IMR-90 (cell line): ENCODE data around the gene OR4K17. TPM values are rescaled to one million over a fixed set of nuclear protein-coding genes. Genes with fewer than 3 reads are reported as not detected.

Experiments used
- ATAC-seq: fragments of 200-7000 bp; cut with Tn5 transposase; 2 replicates; pipeline ENCODE4 v1.9.1; 2020; ENCODE audit warnings: low read depth, mild to moderate bottlenecking, moderate library complexity
- Bru-seq: library from RNA; stranded (reverse); fragments of 400-500 nt; gene quantifications from one replicate; lab custom pipeline; 2021; lab: Mats Ljungman, UMichigan
- BruChase-seq, 2 experiments: library from RNA; stranded (reverse); fragments of 400-500 nt; gene quantifications; one replicate each; lab custom pipeline; 2021; lab: Mats Ljungman, UMichigan
- BruUV-seq: library from RNA; stranded (reverse); fragments of 400-500 nt; replicated peaks from 2 replicates; lab custom pipeline; 2021; lab: Mats Ljungman, UMichigan
- CTCF ChIA-PET: fragments of 300-600 bp; formaldehyde crosslinking; extraction: SDS; loops from one replicate; lab custom pipeline; 2021; ENCODE audit warnings: antibody characterized with exemption; lab: Yijun Ruan, JAX
- POLR2A ChIA-PET: fragments of 300-600 bp; sonication (Branson Sonifier 250); formaldehyde crosslinking; loops from one replicate; lab custom pipeline; 2022; ENCODE audit warnings: antibody characterized with exemption; ENCODE audit not compliant: unreplicated experiment; lab: Charles Lee
- DNase-seq: peaks from one replicate; pipeline ENCODE4 v3.0.0; 2013
- H2AFZ ChIP-seq: replicated peaks from 2 replicates; pipeline ENCODE3; 2013; ENCODE audit warnings: low read length, mild to moderate bottlenecking; ENCODE audit not compliant: poor library complexity
- H2AK5ac ChIP-seq: 2 replicates; pipeline ENCODE4 v1.6.1; 2013; ENCODE audit warnings: low read depth, low read length, inconsistent platforms
- H2AK9ac ChIP-seq: replicated peaks from 2 replicates; pipeline ENCODE3; 2013; ENCODE audit warnings: mild to moderate bottlenecking, low read depth, low read length, moderate library complexity; ENCODE audit not compliant: poor library complexity
- H2BK120ac ChIP-seq: 2 replicates; pipeline ENCODE4 v1.6.1; 2013; ENCODE audit warnings: low read depth, low read length, inconsistent platforms
- H2BK15ac ChIP-seq: 3 replicates; pipeline ENCODE4 v1.6.1; 2013; ENCODE audit warnings: low read depth, low read length, inconsistent platforms
- H2BK20ac ChIP-seq: 2 replicates; pipeline ENCODE4 v1.6.1; 2013; ENCODE audit warnings: low read depth, mild to moderate bottlenecking, inconsistent platforms, low read length, moderate library complexity
- H2BK5ac ChIP-seq: 2 replicates; pipeline ENCODE4 v1.6.1; 2013; ENCODE audit warnings: mild to moderate bottlenecking, low read depth, low read length, inconsistent platforms; ENCODE audit not compliant: poor library complexity, severe bottlenecking
- H3K14ac ChIP-seq: replicated peaks from 2 replicates; pipeline ENCODE4 v1.6.1; 2013; ENCODE audit warnings: low read depth, low read length, inconsistent platforms
- H3K18ac ChIP-seq: 2 replicates; pipeline ENCODE4 v1.6.1; 2013; ENCODE audit warnings: low read depth, low read length, control low read depth
- H3K23ac ChIP-seq: 2 replicates; pipeline ENCODE4 v1.6.1; 2013; ENCODE audit warnings: low read depth, low read length, inconsistent platforms
- H3K27ac ChIP-seq: 2 replicates; pipeline ENCODE4 v1.5.1; 2013; ENCODE audit warnings: mild to moderate bottlenecking, control low read depth, low read length; ENCODE audit not compliant: insufficient read depth
- H3K27me3 ChIP-seq: 2 replicates; pipeline ENCODE4 v1.6.1; 2013; ENCODE audit warnings: low read length; ENCODE audit not compliant: control insufficient read depth, insufficient read depth
- H3K36me3 ChIP-seq: 2 replicates; pipeline ENCODE4 v1.6.1; 2013; ENCODE audit warnings: low read length, mixed read lengths; ENCODE audit not compliant: control insufficient read depth, insufficient read depth
- H3K4ac ChIP-seq: 2 replicates; pipeline ENCODE4 v1.6.1; 2013; ENCODE audit warnings: low read depth, low read length, inconsistent platforms
- H3K4me1 ChIP-seq: 2 replicates; pipeline ENCODE4 v1.6.1; 2013; ENCODE audit warnings: low read length, mixed read lengths; ENCODE audit not compliant: control insufficient read depth, insufficient read depth
- H3K4me2 ChIP-seq: 2 replicates; pipeline ENCODE4 v1.6.1; 2013; ENCODE audit warnings: low read depth, mild to moderate bottlenecking, control low read depth, low read length, moderate library complexity
- H3K4me3 ChIP-seq: 2 replicates; pipeline ENCODE4 v1.5.1; 2013; ENCODE audit warnings: low read depth, mild to moderate bottlenecking, control low read depth, low read length, moderate library complexity; ENCODE audit not compliant: insufficient read depth
- H3K56ac ChIP-seq: 2 replicates; pipeline ENCODE4 v1.6.1; 2013; ENCODE audit warnings: low read length, inconsistent platforms; ENCODE audit not compliant: insufficient read depth; ENCODE audit errors: extremely low read depth
- H3K79me1 ChIP-seq, 2 experiments: 2 replicates each; pipeline ENCODE4 v1.6.1; 2013; ENCODE audit warnings: low read length in 2 of 2, inconsistent platforms in 1 of 2, low read depth in 1 of 2
- H3K9ac ChIP-seq: 2 replicates; pipeline ENCODE4 v1.6.1; 2013; ENCODE audit warnings: low read depth, low read length, control low read depth
- H3K9me1 ChIP-seq: 2 replicates; pipeline ENCODE4 v1.6.1; 2013; ENCODE audit warnings: low read length, inconsistent platforms; ENCODE audit not compliant: insufficient read depth
- H3K9me3 ChIP-seq: 2 replicates; pipeline ENCODE4 v1.6.1; 2013; ENCODE audit warnings: low read length; ENCODE audit not compliant: control insufficient read depth, insufficient read depth
- H4K20me1 ChIP-seq: 2 replicates; pipeline ENCODE4 v1.6.1; 2013; ENCODE audit warnings: low read length, inconsistent platforms; ENCODE audit not compliant: insufficient read depth
- H4K5ac ChIP-seq: 2 replicates; pipeline ENCODE4 v1.6.1; 2013; ENCODE audit warnings: mild to moderate bottlenecking, low read depth, low read length, control low read depth
- H4K8ac ChIP-seq, 2 experiments: 2 replicates each; pipeline ENCODE4 v1.6.1; 2013; ENCODE audit warnings: low read depth in 2 of 2, low read length in 2 of 2, control low read depth in 1 of 2, inconsistent platforms in 1 of 2
- H4K91ac ChIP-seq: 2 replicates; pipeline ENCODE4 v1.6.1; 2013; ENCODE audit warnings: low read depth, low read length, inconsistent platforms; ENCODE audit not compliant: insufficient read depth
- CEBPB ChIP-seq: IDR thresholded peaks from 2 replicates; pipeline ENCODE4 v1.6.1; 2012; ENCODE audit warnings: low read depth, low read length, improper control_type of control experiment
- SMC3 ChIP-seq: fragments of 150-350 bp; IDR thresholded peaks from 2 replicates; pipeline ENCODE4 v1.6.1; 2016; ENCODE audit warnings: low read depth, mild to moderate bottlenecking, antibody characterized with exemption, low read length, moderate library complexity
- WGBS, 2 experiments: methylation state at CpG; one replicate each; pipeline versions ENCODE4 v1.1.5 to v1.1.7; 2013; ENCODE audit warnings: missing lambda C conversion rate in 2 of 2; ENCODE audit not compliant: insufficient read length in 1 of 2; ENCODE audit errors: extremely low coverage in 2 of 2; 5-methylcytosine and 5-hydroxymethylcytosine counted together
- dilution Hi-C: fragments of 300-500 bp; cut with HindIII; formaldehyde crosslinking; loops from one replicate; pipeline ENCODE4 v1.14.3; 2018; ENCODE audit warnings: low sequenced_read_pairs; ENCODE audit not compliant: unreplicated experiment
- in situ Hi-C: fragments of 300-500 bp; cut with MboI; formaldehyde crosslinking; loops from 3 replicates; pipeline ENCODE4 v1.14.3; 2019; ENCODE audit warnings: low sequenced_read_pairs, inconsistent platforms, mixed read lengths
- intact Hi-C: fragments of 100-400 bp; cut with micrococcal nuclease; formaldehyde crosslinking; loops from 2 replicates; pipeline ENCODE4 v1.10.0; 2022
- long read RNA-seq: library from polyadenylated mRNA; unstranded; transcript quantifications from one replicate; pipeline ENCODE4 v2.0.0, GENCODE V29; 2021; ENCODE audit not compliant: unreplicated experiment
- polyA plus RNA-seq, 3 experiments: library from polyadenylated mRNA; depleted of rRNA; stranded (reverse); fragments of >200 nt; gene quantifications; 2 replicates each; pipeline ENCODE4 v1.2.3, GENCODE V29; 2012; ENCODE audit warnings: low replicate concordance in 1 of 3
- total RNA-seq: library from RNA; depleted of rRNA; stranded (reverse); fragments of >200 nt; gene quantifications from 2 replicates; pipeline ENCODE4 v1.2.3, GENCODE V29; 2012; rRNA removed

OR4K17 gene
- total RNA-seq (not detected in 2 replicates), polyA plus RNA-seq (2012; rRNA removed) (not detected in 2 replicates), Bru-seq, nascent RNA (not detected), BruChase-seq, experiment 1, labeled RNA remaining after a 6-hour chase (not detected), BruChase-seq, experiment 2, labeled RNA remaining after a 2-hour chase (not detected)
- not detected in 2 replicates for polyA plus RNA-seq (2012; cell fraction: cytosol; rRNA removed)
- not detected in 2 replicates for polyA plus RNA-seq (2012; cell fraction: nucleus; rRNA removed; ENCODE audit: low replicate concordance)
- long read RNA-seq, result 0 reads

DNA sequence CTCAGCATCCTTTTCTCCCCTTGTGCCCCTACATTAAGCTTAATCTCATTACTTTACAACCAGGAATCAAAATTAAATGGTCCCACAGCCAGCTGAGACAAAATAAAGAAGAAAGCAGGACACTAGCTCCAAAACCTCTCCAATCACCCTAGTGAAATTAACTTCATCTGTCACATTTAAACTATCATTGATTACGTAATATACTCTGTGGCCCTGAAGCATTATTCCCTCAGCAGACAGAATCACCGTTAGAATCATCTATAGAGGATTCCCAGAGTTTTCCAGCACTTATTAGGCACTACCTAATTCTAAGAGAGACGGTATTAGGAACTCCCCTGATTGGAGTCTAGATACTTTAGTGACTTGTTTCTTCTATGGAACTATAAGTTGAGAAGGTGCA, at the start of gene OR4K17:
Gene OR4K17 (plus strand): TSS at position 302 of the 400 bp plus-strand sequence. CDS start 6,761 bp downstream, outside the sequence.
- TF ChIP-seq SMC3 (no peak), CEBPB (peak; percentile 53)
- Histone ChIP-seq H4K5ac (no peak within 1 kb of the TSS), H3K56ac (no peak within 1 kb of the TSS), H4K8ac (no peak within 1 kb of the TSS), H3K4me3 (no peak within 1 kb of the TSS), H3K23ac (no peak within 1 kb of the TSS), H3K4me1 (no peaks in the 10 kb centered on the region), H4K20me1 (no peaks in the 10 kb centered on the region), H2BK15ac (no peak within 1 kb of the TSS), H4K91ac (no peak within 1 kb of the TSS), H2BK5ac (no peak within 1 kb of the TSS), H3K4ac (no peak within 1 kb of the TSS), H3K9ac (no peak within 1 kb of the TSS), H3K9me3 (no peaks in the 10 kb centered on the region; the same call in 1 of the 2 replicates), H2BK20ac (no peak within 1 kb of the TSS), H3K18ac (no peak within 1 kb of the TSS), H2AK5ac (no peak within 1 kb of the TSS), H2AFZ (no peak within 1 kb of the TSS), H3K14ac (no peak within 1 kb of the TSS), H2AK9ac (no peak within 1 kb of the TSS), H2BK120ac (no peak within 1 kb of the TSS), H3K36me3 (no peaks in the 10 kb centered on the region), H3K4me2 (no peak within 1 kb of the TSS), H3K9me1 (no peaks in the 10 kb centered on the region), H3K79me1 (no peaks in the 10 kb centered on the region), H3K27ac (no peak within 1 kb of the TSS), H3K27me3 (no peaks in the 10 kb centered on the region)
- POLR2A ChIA-PET, result no interaction called here
- WGBS, 2 experiments, result no CpG with 5 or more reads among the region's 3 CpGs
- in situ Hi-C loops, result no loop called here
- ATAC-seq, result no peak
- intact Hi-C loops, result no loop called here
- no peak for DNase-seq
- CTCF ChIA-PET, result interaction anchor here (0.6 kb wide), 1 partner anchor 734 kb away, joined by 4 read pairs; no protein-coding TSS in a partner anchor
- dilution Hi-C loops, result no loop called here
- no TSS peak for BruUV-seq
